RWPE2 (cell line): ENCODE results near the gene YWHAH.

ENCODE experiments used
- ATAC-seq: fragments of 200-7000 bp; cut with Tn5 transposase; 3 replicates; pipeline ENCODE4 v1.9.1; 2021; ENCODE audit warnings: low read depth
- DNase-seq: peaks from one replicate; pipeline ENCODE4 v3.0.0-alpha.2; 2020; ENCODE audit warnings: low spot score
- H3K27ac ChIP-seq: fragments of 450-650 bp; 2 replicates; pipeline ENCODE4 v1.5.1; 2017; ENCODE audit warnings: mild to moderate bottlenecking; ENCODE audit not compliant: poor library complexity, severe bottlenecking
- H3K27me3 ChIP-seq: fragments of 250-450 bp; sonication (Bioruptor Pico); 2 replicates; pipeline ENCODE4 v1.5.1; 2021; ENCODE audit warnings: mild to moderate bottlenecking, moderate library complexity; ENCODE audit not compliant: insufficient read depth, poor library complexity, severe bottlenecking
- H3K36me3 ChIP-seq: fragments of 250-450 bp; sonication (Bioruptor Pico); 2 replicates; pipeline ENCODE4 v1.5.1; 2020; ENCODE audit warnings: low read depth, mild to moderate bottlenecking, moderate library complexity
- H3K4me1 ChIP-seq: fragments of 250-450 bp; sonication (Bioruptor Pico); 2 replicates; pipeline ENCODE4 v1.5.1; 2021; ENCODE audit warnings: mild to moderate bottlenecking, moderate library complexity; ENCODE audit not compliant: insufficient read depth, poor library complexity, severe bottlenecking
- H3K4me3 ChIP-seq: fragments of 250-450 bp; sonication (Bioruptor Pico); 2 replicates; pipeline ENCODE4 v1.5.1; 2021; ENCODE audit warnings: mild to moderate bottlenecking, moderate library complexity; ENCODE audit not compliant: severe bottlenecking
- H3K9me3 ChIP-seq: fragments of 250-450 bp; sonication (Bioruptor Pico); 2 replicates; pipeline ENCODE4 v1.5.1; 2021; ENCODE audit warnings: mild to moderate bottlenecking, moderate library complexity; ENCODE audit not compliant: severe bottlenecking
- CTCF ChIP-seq: fragments of 450-650 bp; IDR thresholded peaks from one replicate; pipeline ENCODE4 v1.5.1; 2017; ENCODE audit warnings: mild to moderate bottlenecking, moderate library complexity; ENCODE audit not compliant: poor library complexity, severe bottlenecking

The YWHAH gene

GRCh38 chr22:31943978-31944699 lies at the start of gene YWHAH:
YWHAH (plus strand) TSS chr22:31944535; CDS start chr22:31944734, 199 bp downstream.
- no peak for TF ChIP-seq CTCF
- peak; percentile 90 for DNase-seq
- peak within 1 kb of the TSS; percentile 93 for H3K27ac ChIP-seq
- peak; percentile 77 for ATAC-seq
- H3K4me3 ChIP-seq, result peak within 1 kb of the TSS; percentile 99
- peaks cover 32% of the 10 kb centered on the region for H3K36me3 ChIP-seq
- H3K27me3 ChIP-seq, result no peaks in the 10 kb centered on the region
- no peaks in the 10 kb centered on the region for H3K4me1 ChIP-seq
- no peaks in the 10 kb centered on the region for H3K9me3 ChIP-seq

- no peak overlapping the region for H3K27ac ChIP-seq
- no peaks in the 10 kb centered on the region for H3K4me1 ChIP-seq
- DNase-seq (no peak), ATAC-seq (no peak)
- H3K9me3 ChIP-seq, result no peaks in the 10 kb centered on the region
- peaks cover 10% of the 10 kb centered on the region; the same call in 1 of the 2 replicates for H3K36me3 ChIP-seq
- H3K27me3 ChIP-seq, result no peaks in the 10 kb centered on the region
- no peak for TF ChIP-seq CTCF
- no peak overlapping the region for H3K4me3 ChIP-seq
Measured at GRCh38 chr22:31895411-31896123, 48.8 kb upstream of the YWHAH start.

GRCh38 chr22:31896472-31896871 lies 47.9 kb upstream of the YWHAH start:
- no peaks in the 10 kb centered on the region for H3K27me3 ChIP-seq
- DNase-seq, result no peak
- H3K4me1 ChIP-seq, result no peaks in the 10 kb centered on the region
- ATAC-seq, result no peak
- no peaks in the 10 kb centered on the region for H3K9me3 ChIP-seq
- H3K27ac ChIP-seq, result no peak overlapping the region
- H3K36me3 ChIP-seq, result peaks cover 10% of the 10 kb centered on the region; the same call in 1 of the 2 replicates
- no peak for TF ChIP-seq CTCF
- no peak overlapping the region for H3K4me3 ChIP-seq

- peaks cover 10% of the 10 kb centered on the region; the same call in 1 of the 2 replicates for H3K36me3 ChIP-seq
- no peak for TF ChIP-seq CTCF
- ATAC-seq (no peak), DNase-seq (no peak)
- no peaks in the 10 kb centered on the region for H3K4me1 ChIP-seq
- no peaks in the 10 kb centered on the region for H3K9me3 ChIP-seq
- no peaks in the 10 kb centered on the region for H3K27me3 ChIP-seq
- H3K4me3 ChIP-seq, result no peak overlapping the region
- H3K27ac ChIP-seq, result no peak overlapping the region
Measured at GRCh38 chr22:31897842-31898805, 46.2 kb upstream of the YWHAH start.
